ENCODE results near the gene WDR27.

WDR27 gene

GRCh38 chr6:169723200-169723909 lies 21.5 kb upstream of the WDR27 start:
- TF ChIP-seq, protein P1, sequence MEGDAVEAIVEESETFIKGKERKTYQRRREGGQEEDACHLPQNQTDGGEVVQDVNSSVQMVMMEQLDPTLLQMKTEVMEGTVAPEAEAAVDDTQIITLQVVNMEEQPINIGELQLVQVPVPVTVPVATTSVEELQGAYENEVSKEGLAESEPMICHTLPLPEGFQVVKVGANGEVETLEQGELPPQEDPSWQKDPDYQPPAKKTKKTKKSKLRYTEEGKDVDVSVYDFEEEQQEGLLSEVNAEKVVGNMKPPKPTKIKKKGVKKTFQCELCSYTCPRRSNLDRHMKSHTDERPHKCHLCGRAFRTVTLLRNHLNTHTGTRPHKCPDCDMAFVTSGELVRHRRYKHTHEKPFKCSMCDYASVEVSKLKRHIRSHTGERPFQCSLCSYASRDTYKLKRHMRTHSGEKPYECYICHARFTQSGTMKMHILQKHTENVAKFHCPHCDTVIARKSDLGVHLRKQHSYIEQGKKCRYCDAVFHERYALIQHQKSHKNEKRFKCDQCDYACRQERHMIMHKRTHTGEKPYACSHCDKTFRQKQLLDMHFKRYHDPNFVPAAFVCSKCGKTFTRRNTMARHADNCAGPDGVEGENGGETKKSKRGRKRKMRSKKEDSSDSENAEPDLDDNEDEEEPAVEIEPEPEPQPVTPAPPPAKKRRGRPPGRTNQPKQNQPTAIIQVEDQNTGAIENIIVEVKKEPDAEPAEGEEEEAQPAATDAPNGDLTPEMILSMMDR (IDR thresholded peaks at IDR 0.05; ENCODE audit: borderline replicate concordance, insufficient read depth, low read depth, low read length) = no peak
- peak overlapping the region; percentile 40 for H3K4me3 ChIP-seq (ENCODE audit: low read depth, low read length)

GRCh38 chr6:169722362-169723199 lies 20.8 kb upstream of the WDR27 start:
- TF ChIP-seq, protein P1 (IDR thresholded peaks at IDR 0.05; ENCODE audit: borderline replicate concordance, insufficient read depth, low read depth, low read length) = no peak
- H3K4me3 ChIP-seq (ENCODE audit: low read depth, low read length) = peak overlapping the region; percentile 40

DNA sequence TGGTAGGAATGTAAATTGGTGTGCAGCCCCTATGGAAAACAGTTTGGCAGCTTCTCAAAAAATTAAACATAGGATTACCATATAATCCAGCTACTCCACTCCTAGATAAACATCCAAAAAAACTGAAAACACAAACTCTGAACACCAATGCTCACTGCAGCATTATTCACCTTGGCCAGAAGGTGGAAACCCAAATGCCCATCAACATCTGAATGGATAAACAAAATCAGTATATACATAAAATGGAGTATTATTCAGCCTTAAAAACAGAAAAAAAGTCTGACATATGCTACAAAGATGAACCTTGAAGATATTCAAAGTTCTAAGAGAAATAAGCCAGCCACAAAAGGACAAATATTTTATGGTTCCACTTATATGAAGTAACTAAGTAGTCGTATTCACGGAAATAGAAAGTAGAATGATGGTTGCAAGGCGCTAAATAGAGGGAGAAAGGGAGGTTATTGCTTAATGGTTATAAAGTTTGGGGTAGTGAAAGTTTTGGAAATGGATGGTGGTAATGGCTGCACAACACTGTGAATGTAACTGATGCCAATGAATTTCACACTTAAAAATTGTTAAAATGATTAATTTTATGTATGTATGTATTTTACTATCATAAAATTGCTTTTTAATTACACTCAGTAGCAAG lies 18.5 kb upstream of the WDR27 start:
- TF ChIP-seq, protein P1 (IDR thresholded peaks at IDR 0.05; ENCODE audit: borderline replicate concordance, insufficient read depth, low read depth, low read length) = 0 out of 2 replicates have a peak, but pooled peaks have one; percentile 8
- H3K4me3 ChIP-seq (ENCODE audit: low read depth, low read length) = no peak overlapping the region

DNA sequence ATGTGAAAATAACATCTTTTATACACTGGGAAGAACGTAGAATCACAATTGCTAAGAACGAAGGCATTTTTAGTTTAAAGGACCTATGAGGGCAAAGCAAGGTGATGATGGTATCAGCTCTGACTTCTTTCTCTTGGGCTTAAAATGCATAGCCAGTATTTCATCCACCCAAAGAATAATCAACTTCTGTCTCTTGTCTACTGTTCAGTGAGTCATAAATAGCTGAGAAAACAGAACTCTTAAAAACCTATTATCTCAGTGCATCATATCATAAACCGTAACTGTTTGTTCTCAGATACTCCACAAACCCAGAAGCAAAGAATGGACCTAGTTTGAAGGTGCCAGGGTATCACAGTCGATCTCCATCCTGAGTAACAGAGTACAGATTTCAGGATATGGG lies 17.3 kb upstream of the WDR27 start:
- TF ChIP-seq, protein P1 (IDR thresholded peaks at IDR 0.05; ENCODE audit: borderline replicate concordance, insufficient read depth, low read depth, low read length) = no peak

DNA sequence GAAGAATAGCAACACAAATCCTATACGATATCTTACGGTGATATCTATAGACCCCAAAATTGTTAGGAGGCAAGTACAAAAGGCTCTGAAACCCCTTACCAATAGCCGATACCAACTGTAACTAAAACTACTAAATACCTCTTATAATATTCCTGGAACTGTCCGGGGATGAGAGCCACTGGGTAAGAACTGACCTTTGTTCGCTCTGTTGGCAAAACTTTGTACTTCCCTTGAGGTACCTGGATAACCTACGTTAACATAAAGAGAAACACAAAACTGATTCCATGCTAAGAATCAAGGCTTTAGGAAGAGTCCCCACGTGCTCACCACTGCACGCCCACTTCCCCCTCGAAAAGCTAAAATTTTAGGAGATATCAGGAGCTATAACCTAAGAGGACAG lies 12.8 kb upstream of the WDR27 start:
- TF ChIP-seq, protein P1 (IDR thresholded peaks at IDR 0.05; ENCODE audit: borderline replicate concordance, insufficient read depth, low read depth, low read length) = no peak
- no peak overlapping the region for H3K4me3 ChIP-seq (ENCODE audit: low read depth, low read length)

More for the DNA sequence above, 17.3 kb upstream of the WDR27 start:
- H3K4me3 ChIP-seq (ENCODE audit: low read depth, low read length) = no peak overlapping the region

- H3K4me3 ChIP-seq (ENCODE audit: low read depth, low read length) = no peak overlapping the region
- TF ChIP-seq, protein P1 (IDR thresholded peaks at IDR 0.05; ENCODE audit: borderline replicate concordance, insufficient read depth, low read depth, low read length) = no peak
These were observed 12.3 kb upstream of the WDR27 start for GRCh38 chr6:169714178-169714577.

All from GM12875 (cell line).